Endothelial cell (in vitro differentiated cells): ENCODE data around the gene CDC42BPG. TPM values are rescaled to one million over a fixed set of nuclear protein-coding genes. Genes with fewer than 3 reads are reported as not detected.
A peak's percentile ranks its signal among the peaks of the same experiment; 100 is the strongest.

ENCODE experiments used
- DNase-seq: peaks from one replicate; pipeline ENCODE4 v3.0.0; 2021; ENCODE audit warnings: low spot score
- H3K27ac Mint-ChIP-seq: one replicate; pipeline ENCODE4 v1.8.0; 2021; ENCODE audit warnings: mixed read lengths, inconsistent platforms; ENCODE audit not compliant: unreplicated experiment
- H3K27me3 Mint-ChIP-seq: one replicate; pipeline ENCODE4 v1.8.0; 2021; ENCODE audit warnings: mild to moderate bottlenecking, moderate library complexity, mixed read lengths, inconsistent platforms; ENCODE audit not compliant: unreplicated experiment
- H3K36me3 Mint-ChIP-seq: one replicate; pipeline ENCODE4 v1.8.0; 2021; ENCODE audit warnings: mild to moderate bottlenecking, low read depth, mixed read lengths, inconsistent platforms; ENCODE audit not compliant: unreplicated experiment
- H3K4me1 Mint-ChIP-seq: one replicate; pipeline ENCODE4 v1.8.0; 2021; ENCODE audit warnings: mild to moderate bottlenecking, mixed read lengths, inconsistent platforms; ENCODE audit not compliant: unreplicated experiment
- H3K4me3 Mint-ChIP-seq: one replicate; pipeline ENCODE4 v1.8.0; 2021; ENCODE audit warnings: mild to moderate bottlenecking, mixed read lengths, inconsistent platforms; ENCODE audit not compliant: unreplicated experiment
- H3K9me3 Mint-ChIP-seq: one replicate; pipeline ENCODE4 v1.8.0; 2021; ENCODE audit warnings: mixed read lengths, inconsistent platforms; ENCODE audit not compliant: unreplicated experiment
- total RNA-seq: library from RNA; stranded (reverse); fragmentation: NEBNext Ultra II Directional; extraction: Animal tissue kit (Norgen Biotek cat#: 25700); gene quantifications from one replicate; pipeline ENCODE4 v1.2.1, GENCODE V29; 2021; ENCODE audit not compliant: unreplicated experiment
- TF ChIP-seq, protein P1 (sequence below): fragments of 200-600 bp; sonication (generic); IDR thresholded peaks from one replicate; pipeline ENCODE4 v1.5.0; 2021; ENCODE audit warnings: antibody characterized with exemption; ENCODE audit not compliant: unreplicated experiment

Gene CDC42BPG
- total RNA-seq, 1 donor from 2014 or later: 4.1 TPM

DNA sequence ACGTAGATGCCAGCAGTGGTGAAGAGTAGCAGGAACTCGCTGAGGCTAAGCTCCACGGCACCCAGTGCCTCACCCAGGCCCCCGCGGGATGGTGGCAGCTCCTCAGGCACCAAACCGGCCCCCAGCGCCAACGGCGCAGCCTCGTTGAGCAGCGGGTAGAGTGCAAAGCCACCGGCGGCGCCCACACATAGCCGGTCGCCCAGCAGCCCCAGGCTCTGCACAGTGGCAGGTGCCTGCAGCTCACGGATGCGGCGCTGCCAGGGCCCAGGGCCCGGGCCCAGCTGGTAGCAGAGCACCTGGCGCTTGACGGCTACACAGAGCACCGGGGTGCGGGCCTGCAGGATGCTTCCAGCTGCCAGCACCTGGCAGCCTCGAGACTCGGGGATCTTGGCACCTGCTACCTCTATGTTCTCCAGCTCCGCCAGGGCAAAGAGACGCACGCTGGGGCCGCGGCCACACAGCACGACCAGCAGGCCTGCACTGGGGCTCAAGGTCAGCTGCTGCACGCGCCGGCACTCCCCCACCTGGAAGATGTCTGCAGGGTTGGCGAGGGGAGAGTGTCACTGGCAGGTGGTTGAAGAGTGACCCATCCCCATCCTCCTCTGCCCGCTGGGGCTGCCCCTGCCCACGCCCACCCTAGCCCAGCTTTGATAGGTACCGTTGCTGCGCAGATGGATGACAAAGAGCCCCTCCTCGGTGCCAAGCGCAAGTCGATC, 14.8 kb downstream of the CDC42BPG start:
- Mint-ChIP-seq H3K4me3 (no peak overlapping the region), H3K27me3 (peaks cover 17% of the 10 kb centered on the region), H3K4me1 (no peaks in the 10 kb centered on the region), H3K36me3 (peaks cover 9% of the 10 kb centered on the region), H3K9me3 (no peaks in the 10 kb centered on the region), H3K27ac (no peak overlapping the region)
- TF ChIP-seq, protein P1, sequence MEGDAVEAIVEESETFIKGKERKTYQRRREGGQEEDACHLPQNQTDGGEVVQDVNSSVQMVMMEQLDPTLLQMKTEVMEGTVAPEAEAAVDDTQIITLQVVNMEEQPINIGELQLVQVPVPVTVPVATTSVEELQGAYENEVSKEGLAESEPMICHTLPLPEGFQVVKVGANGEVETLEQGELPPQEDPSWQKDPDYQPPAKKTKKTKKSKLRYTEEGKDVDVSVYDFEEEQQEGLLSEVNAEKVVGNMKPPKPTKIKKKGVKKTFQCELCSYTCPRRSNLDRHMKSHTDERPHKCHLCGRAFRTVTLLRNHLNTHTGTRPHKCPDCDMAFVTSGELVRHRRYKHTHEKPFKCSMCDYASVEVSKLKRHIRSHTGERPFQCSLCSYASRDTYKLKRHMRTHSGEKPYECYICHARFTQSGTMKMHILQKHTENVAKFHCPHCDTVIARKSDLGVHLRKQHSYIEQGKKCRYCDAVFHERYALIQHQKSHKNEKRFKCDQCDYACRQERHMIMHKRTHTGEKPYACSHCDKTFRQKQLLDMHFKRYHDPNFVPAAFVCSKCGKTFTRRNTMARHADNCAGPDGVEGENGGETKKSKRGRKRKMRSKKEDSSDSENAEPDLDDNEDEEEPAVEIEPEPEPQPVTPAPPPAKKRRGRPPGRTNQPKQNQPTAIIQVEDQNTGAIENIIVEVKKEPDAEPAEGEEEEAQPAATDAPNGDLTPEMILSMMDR: no peak
- DNase-seq: no peak

DNA sequence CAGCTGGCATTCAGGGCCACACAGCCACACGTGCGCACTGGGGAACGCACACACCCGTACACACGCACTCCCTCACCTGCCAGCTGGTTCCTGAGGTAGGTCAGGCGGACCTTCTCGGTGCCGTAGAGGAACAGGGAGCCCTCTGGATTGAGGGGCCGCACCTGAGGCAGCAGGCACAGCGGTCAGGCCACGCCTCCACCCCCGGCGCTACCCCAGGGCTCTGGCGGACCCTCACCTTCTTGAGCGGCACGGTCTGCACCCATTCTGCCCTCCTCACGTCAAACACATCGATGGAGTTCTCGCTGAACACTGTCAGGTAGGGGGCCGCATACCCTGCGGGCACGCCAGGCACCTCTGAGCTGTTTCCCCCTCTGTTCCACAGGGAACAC, 17.0 kb downstream of the CDC42BPG start:
- Mint-ChIP-seq H3K9me3 (no peaks in the 10 kb centered on the region), H3K27me3 (peaks cover 16% of the 10 kb centered on the region), H3K4me1 (peaks cover 13% of the 10 kb centered on the region), H3K36me3 (peaks cover 9% of the 10 kb centered on the region), H3K27ac (no peak overlapping the region), H3K4me3 (peak overlapping the region; percentile 65)
- no peak for DNase-seq
- TF ChIP-seq, protein P1: no peak

DNA sequence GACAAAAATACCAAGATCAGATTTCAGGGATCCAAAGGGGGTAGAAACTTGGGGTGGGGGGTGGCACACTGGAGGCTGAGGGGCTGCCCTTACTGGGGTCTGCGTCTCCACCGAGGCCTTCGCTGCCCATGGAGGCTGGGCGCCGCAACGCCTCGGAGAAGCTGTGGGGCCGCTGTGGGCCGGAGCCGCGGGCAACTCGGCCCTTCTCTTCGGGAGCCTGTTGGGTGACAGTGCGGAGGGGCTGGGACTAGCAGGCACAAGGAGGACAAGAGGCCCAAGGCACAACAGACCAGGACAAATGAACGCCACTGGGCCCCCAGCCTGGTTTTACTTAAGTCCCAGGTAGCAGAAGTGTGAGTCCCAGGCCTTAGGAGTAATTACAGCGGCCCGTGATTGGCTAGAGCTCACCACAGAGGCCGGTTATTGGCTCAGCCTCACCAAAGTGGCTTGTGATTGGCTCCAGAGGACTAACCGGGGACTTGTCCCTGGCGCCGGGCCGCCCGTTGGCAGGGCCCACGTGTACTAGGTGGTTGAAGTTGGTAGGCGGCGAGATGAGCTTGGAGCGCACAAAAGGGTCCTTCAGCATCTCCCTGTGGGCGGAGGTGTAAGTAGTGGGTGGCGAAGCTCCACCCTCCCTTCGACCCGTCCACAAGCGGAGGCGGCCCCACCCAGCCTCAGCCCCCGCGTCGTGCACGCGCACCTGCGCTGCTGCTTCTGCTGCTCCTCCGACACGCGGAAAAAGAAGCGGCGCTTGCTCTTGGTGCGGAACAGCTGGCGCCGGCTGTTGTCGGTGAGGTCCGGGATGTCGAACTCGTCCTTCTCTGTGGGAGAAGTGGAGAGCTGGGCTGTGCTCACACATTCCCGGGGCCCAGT, 17.6 kb downstream of the CDC42BPG start:
- TF ChIP-seq, protein P1: no peak
- Mint-ChIP-seq H3K4me1 (peaks cover 13% of the 10 kb centered on the region), H3K36me3 (peaks cover 7% of the 10 kb centered on the region), H3K4me3 (no peak overlapping the region), H3K9me3 (no peaks in the 10 kb centered on the region), H3K27ac (no peak overlapping the region), H3K27me3 (peaks cover 11% of the 10 kb centered on the region)
- DNase-seq: no peak

DNA sequence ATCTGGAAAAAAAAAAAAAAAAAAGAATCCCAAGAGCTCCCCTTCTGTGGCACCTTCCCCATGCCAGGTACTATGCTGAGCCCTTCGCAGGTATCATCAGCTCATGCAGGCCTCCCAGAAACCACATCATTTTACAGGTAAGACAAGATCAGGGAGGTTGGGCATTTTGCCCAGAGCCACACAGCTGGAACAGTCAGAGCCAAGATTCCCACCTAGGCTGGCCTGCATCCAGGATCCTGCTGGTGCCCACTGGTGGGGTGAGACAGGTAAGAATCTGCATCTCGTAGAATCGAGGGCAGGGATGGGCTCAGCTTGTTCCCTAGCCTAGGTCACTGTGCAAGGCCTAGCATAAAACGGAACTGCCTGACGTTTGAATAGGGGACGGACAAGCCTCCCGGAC, 18.4 kb downstream of the CDC42BPG start:
- H3K4me1 Mint-ChIP-seq: peaks cover 13% of the 10 kb centered on the region
- no peak for DNase-seq
- peaks cover 5% of the 10 kb centered on the region for H3K36me3 Mint-ChIP-seq
- H3K27ac Mint-ChIP-seq: no peak overlapping the region
- TF ChIP-seq, protein P1: no peak
- no peak overlapping the region for H3K4me3 Mint-ChIP-seq
- peaks cover 11% of the 10 kb centered on the region for H3K27me3 Mint-ChIP-seq
- no peaks in the 10 kb centered on the region for H3K9me3 Mint-ChIP-seq
